Fibroblast of the conjunctiva (primary cell): ENCODE results near the gene TTBK1.
A peak's percentile ranks its signal among the peaks of the same experiment; 100 is the strongest.

Source experiments
- DNase-seq: peaks from one replicate; pipeline ENCODE4 v3.0.0-alpha.2; 2010; ENCODE audit warnings: low read depth

Gene TTBK1

GRCh38 chr6:43304882-43305281 is 61.6 kb downstream of the TTBK1 start:
- no peak for DNase-seq

GRCh38 chr6:43306086-43306485 is 62.8 kb downstream of the TTBK1 start:
- DNase-seq, result no peak

- DNase-seq, result no peak
These were observed 64.3 kb downstream of the TTBK1 start for GRCh38 chr6:43307451-43308100.

- peak; percentile 10 for DNase-seq
These were observed 65.1 kb downstream of the TTBK1 start, which contains the start of gene CRIP3 for GRCh38 chr6:43308101-43308989. TSS of gene CRIP3 (minus strand) at chr6:43308826. CDS start at chr6:43308792, 34 bp downstream.

GRCh38 chr6:43308990-43309477 is 65.8 kb downstream of the TTBK1 start:
- no peak for DNase-seq

- no peak for DNase-seq
These were observed 66.9 kb downstream of the TTBK1 start for GRCh38 chr6:43310134-43310533.

- no peak for DNase-seq
These were observed 67.3 kb downstream of the TTBK1 start for GRCh38 chr6:43310624-43311023.

DNA sequence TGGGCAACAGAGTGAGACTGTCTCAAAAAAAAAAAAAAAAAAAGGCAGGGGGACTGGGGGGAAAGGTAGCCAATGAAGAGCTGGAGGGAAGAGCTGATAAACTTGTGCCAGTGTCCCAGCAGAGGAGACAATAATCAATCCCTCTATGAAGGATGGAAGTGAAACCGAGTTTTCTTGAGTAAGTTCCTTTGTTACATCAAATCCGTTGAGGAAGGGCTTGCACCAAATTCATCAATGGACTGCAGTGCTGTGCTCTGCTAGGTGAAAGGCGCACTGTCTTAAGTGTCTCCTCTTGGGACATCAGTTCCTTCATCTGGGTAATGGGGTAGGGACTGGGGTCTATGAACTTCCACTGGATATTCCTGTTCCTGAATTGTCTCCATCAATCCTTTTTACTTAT is 68.4 kb downstream of the TTBK1 start:
- DNase-seq, result no peak

DNA sequence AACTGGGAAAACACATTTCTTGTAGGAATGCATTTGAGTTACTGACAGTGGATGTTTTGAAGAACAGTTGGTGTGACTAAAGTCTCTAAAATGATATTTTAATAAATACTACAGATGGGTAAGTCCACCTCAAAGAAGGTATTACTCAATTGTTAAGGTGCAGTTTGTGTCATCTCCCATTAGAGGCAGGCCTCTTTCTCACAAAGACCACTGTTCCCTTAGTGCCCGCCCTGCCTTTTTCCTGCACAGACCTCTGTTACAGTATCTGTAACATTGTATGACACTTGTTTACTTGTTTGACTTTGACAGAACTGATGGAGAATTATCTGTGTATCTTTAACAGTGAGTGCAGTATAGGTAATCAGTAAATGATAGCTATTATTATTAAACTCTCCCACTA is 70.5 kb downstream of the TTBK1 start:
- DNase-seq, result no peak

- DNase-seq, result no peak
These were observed 74.7 kb downstream of the TTBK1 start for GRCh38 chr6:43318011-43318410.

GRCh38 chr6:43325876-43326275 is 82.6 kb downstream of the TTBK1 start:
- DNase-seq, result no peak

DNA sequence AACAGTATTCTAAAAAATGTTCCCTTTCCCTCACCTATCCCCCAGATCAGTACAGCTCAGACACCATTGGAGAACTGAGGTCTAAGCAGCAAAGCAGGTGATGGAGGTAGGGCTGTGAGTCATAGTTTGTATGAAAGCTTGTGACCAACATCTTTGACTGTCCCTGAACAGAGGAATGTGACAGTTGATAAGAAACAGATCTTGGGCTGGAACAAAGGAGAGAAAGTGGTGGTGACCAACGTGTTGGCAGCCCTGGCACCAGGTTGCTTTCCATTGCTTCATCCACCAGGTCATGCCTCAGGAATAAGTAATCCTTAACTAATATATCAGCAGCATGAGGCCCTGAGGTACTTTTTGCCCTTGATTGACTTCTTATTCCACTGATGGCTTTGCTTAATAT is 85.2 kb downstream of the TTBK1 start:
- no peak for DNase-seq

DNA sequence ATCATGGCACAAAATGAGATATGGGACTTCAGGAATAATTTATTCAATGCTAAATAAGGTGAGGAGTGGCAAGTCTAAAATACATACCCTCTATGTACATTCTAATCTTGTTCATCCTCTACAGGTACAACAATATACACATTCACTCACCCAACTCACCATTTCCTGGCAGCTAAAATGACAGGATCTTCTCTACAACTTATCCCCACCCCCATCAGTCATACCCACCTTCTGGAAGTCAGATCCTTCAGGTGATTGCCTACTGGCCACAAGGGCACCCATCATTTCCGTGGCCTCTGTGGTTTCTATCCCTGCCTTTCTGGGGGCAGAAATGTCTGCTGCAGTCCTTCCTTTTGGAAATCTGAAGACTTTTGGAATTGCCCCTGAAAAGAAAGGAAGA is 88.2 kb downstream of the TTBK1 start:
- no peak for DNase-seq

DNA sequence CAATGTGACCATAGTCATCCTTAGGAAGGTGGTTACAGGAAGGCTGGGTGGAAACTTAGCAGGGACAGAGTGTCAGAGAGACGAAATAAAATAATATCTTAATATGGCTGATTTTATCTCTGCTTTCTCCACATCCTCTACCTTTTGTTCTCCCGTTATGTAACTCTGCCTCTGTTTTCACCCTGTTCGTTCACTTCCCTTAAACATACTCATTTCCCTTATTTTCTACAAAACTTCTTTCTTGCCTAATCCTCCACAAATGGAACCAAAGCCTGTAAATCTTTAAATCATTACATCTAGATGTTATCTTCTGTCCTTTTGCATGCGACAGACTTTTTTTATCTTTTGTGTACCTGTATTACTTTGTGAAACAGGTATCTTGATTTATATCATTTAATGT is 88.6 kb downstream of the TTBK1 start:
- DNase-seq, result no peak

GRCh38 chr6:43334466-43335095 is 91.3 kb downstream of the TTBK1 start:
- peak; percentile 38 for DNase-seq

- DNase-seq, result no peak
These were observed 92.2 kb downstream of the TTBK1 start for GRCh38 chr6:43335469-43335868.

GRCh38 chr6:43336382-43336781 is 93.1 kb downstream of the TTBK1 start:
- DNase-seq, result no peak
